GM19438 (cell line): ENCODE measurements around the gene SGO1.

Source experiments
- ATAC-seq: cut with Tn5 transposase; IDR thresholded peaks from one replicate; pipeline ENCODE4 v1.9.1; 2021; ENCODE audit warnings: low read depth; ENCODE audit not compliant: unreplicated experiment

The SGO1 gene

GRCh38 chr3:20160230-20160629 lies 25.8 kb downstream of the SGO1 start:
- ATAC-seq = no peak

DNA sequence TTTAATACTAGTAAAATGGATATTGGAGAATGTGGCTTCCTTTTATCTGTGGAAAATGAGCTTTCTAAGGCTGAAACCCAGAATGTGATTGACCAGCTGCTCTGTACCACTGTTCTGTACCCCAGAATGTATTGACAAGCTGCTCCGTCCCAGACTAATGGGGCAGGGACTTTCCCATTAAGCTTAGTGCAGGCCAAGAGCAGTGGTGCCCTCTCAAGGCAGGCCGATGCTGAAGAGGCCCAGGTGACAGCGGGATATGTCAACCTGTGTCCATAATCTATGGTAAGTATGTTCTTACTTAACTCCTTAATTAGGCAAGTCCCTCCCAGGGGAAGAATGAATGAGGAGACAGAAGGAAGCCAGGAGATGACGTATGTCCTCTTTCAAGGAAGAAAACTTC lies 31.1 kb downstream of the SGO1 start:
- ATAC-seq = no peak

DNA sequence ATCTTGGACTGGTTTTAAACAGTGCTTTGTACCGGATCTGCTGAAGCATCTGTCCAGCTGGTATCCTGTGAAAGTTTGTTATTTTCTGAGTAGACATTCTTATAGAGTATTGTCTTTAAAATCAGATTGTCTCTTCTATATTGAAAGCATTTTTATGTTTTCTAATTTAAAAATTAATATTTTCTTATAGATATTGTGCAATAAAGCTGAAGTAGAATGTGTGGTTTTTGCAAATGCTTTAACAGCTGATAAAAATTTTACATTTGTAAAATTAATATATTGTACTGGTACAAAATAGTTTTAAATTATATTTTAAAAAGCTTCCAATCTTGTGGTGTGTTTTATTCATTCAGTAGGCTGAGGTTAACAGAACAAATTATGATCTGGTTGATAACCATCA lies 31.9 kb downstream of the SGO1 start:
- ATAC-seq = no peak

GRCh38 chr3:20148466-20148865 lies 37.5 kb downstream of the SGO1 start:
- no peak for ATAC-seq

DNA sequence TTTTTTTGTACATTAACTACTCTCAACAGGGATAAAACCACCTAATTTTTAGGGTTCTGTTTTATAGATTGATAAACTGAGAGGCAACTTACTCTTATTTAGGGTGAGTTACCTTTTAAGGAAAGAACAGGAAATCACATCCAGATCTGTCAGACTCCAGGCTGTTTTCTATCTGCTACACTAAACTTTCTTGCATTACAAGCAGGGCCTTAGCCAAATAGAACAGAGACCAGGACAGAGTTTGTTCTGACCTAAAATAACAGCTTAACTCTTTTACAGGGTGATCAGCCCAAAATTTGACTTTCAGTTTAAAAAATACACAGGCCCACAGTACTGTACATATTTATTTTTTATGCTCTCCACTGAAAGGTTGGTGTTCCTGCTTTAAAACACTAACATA lies 38.6 kb downstream of the SGO1 start:
- no peak for ATAC-seq

DNA sequence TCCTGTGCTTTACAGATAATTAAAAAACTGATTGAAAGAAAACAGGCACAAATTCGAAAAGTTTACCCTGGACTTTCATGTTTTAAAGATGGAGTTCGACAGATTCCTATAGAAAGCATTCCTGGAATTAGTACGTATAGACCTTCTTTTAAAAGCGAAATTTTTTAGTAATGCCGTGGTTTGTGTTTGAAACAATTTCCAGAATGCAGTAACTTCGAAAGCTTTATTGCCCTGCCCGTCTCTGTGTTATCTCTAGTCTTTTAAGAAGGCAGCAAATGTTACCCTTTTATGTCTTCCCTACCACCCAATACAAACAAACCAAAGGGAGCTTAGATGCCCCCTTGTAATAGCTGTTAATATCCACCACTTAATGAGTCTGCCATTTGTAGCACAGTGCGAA lies 39.7 kb downstream of the SGO1 start:
- ATAC-seq = no peak

DNA sequence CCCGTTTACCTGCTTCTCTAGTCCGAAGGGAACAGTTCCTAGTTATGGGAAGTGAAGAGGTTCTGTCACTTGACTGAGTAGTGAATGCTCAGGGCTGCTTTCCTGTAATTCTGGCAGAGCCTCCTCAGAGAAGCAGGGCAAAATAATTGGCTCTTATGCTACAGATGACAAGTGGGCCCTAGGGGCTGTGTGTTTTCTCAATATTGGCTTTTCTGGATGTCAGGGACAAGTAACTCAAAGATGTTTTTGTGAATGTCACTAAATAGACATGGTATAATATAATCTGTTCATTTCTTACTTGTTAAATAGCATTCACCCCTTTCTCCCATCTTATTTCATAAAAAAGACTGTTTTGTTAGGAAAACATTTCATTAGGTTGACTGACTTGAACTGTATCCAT lies 40.1 kb downstream of the SGO1 start:
- no peak for ATAC-seq

DNA sequence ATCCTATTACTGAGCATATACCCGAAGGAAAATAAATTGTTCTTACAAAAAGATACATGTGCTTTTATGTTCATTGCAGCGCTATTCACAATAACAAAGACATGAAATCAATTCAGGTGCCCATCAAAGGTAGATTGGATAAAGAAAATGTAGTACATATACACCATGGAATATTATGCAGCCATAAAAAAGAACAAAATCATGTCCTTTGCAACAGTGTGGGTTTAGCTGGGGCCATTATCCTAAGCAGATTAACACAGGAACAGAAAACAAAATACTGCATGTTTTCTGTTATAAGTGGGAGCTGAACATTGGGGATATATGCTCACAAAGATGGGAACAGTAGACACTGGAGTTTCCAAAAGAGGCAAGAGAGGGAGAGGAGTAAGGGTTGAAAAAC lies 42.5 kb downstream of the SGO1 start:
- ATAC-seq = no peak

- no peak for ATAC-seq
Measured at GRCh38 chr3:20142517-20142916, 43.5 kb downstream of the SGO1 start.

GRCh38 chr3:20141851-20142250 lies 44.2 kb downstream of the SGO1 start:
- no peak for ATAC-seq

- ATAC-seq = no peak
Measured at GRCh38 chr3:20141316-20141715, 44.7 kb downstream of the SGO1 start.

GRCh38 chr3:20140881-20141280 lies 45.1 kb downstream of the SGO1 start:
- ATAC-seq = no peak

DNA sequence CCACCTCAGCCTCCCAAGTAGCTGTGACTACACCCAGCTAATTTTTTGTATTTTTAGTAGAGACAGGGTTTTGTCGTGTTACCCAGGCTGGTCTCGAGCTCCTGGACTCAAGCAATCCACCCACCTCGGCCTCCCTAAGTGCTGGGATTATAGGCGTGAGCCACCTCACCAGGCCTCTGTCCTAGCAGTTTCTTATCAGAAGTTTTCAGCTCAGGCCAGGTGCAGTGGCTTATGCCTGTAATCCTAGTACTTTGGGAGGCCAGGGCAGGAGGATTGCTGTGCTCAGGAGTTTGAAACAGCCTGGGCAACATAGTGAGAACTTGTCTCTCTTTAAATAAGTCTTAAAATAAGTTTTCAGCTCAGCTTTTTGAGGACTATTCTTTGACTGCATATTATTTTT lies 48.4 kb downstream of the SGO1 start:
- ATAC-seq = no peak

GRCh38 chr3:20136231-20136630 lies 49.8 kb downstream of the SGO1 start:
- ATAC-seq = no peak

GRCh38 chr3:20130106-20130505 lies 55.9 kb downstream of the SGO1 start:
- no peak for ATAC-seq

DNA sequence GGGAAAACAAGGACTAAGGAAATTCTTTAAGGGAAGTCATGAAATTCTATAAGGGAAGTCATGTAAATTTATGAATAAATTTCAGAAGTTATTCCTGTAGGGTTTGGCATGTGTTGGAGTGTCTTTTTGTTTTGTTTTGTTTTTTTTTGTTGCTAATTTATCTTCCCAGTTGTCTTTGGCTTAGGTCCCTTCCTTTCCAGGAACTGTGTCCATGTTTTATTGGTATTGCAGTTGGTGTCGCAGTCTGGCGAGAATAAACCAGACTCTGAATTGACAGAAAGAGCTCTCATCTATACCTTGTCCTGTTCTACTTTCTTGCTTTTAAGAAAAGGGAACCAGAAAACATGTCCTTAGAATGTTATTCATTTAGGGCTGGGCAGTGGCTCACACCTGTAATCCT lies 57.6 kb downstream of the SGO1 start:
- ATAC-seq = no peak

DNA sequence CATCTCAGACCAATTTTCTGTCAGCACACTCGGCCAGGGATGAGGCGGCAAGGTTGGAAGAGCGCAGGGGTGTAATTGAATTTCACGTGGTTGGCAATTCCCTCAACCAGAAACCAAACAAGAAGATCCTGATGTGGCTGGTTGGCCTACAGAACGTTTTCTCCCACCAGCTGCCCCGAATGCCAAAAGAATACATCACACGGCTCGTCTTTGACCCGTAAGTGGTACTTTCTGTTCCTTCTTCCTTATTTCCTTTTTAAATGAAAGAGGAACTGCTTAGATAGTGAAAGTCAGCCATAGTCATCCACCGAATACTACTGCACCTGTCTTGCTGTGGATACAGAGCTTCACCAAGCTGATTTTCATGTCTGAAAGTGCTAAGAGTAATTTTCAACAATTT lies 60.1 kb downstream of the SGO1 start:
- peak; percentile 100 for ATAC-seq

DNA sequence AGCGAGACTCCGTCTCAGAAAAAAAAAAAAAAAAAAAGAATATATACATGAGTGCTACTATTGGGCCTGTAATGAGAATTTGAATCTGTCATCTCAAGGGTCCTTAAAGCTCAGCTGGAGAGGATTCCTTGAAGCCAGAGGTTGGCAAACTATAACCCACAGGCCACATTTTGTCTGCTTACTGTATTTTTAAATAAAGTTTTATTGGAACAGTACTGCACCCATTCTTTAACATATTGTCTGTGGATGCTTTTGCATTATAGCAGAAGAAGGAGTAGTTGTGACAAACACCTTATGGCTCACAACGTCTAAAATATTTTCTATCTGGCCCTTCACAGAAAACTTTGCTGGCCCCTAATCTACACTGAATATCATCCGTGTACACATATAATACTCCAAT lies 60.7 kb downstream of the SGO1 start:
- no peak for ATAC-seq

DNA sequence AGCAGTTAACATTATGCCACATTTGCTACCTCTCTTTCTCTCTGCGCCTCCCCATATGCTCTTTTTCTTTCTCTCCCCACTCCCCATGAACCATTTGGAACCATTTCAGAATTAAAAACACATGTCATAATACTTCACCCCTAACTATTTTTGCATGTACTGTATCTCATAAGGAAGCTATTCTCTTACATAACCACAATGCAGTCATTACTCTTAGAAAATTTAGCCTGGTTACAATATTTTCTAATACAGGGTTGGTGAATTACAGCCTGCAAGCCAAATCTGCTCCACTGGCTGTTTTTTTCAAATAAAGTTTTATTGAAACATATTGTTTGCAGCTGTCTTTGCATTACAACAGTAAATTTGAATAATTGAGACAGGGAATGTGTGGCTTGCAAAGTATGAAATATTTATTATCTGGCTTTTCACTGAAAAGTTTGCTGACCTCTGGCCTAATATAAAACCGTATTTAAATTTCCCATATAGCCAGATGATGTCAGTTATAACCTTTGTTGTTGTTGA lies 62.8 kb downstream of the SGO1 start:
- no peak for ATAC-seq

DNA sequence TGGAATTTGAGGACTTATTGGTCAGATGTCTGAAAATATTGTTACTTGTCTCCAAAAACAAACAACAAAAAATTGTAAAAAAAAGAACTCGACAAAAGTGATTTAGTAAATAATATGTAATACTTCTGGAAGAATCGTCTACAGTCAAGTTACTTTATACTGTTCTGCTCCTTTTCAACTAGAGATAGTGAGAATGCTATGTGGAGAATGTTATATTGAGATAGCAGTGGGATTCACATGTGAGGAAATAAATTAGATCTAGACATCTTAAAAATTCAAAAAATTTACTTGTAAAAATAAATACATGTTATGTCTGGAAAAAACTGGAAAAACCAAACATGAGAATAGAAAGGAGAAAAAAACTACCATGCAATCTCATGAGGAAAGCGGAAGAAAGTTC lies 64.9 kb downstream of the SGO1 start:
- ATAC-seq = no peak
